H1 (cell line): ENCODE results near the gene NTRK1. TPM values are rescaled to one million over a fixed set of nuclear protein-coding genes. Genes with fewer than 3 reads are reported as not detected.

Source experiments
- CTCF ChIA-PET: fragments of 300-600 bp; sonication (Branson Sonifier 250); formaldehyde crosslinking; loops from one replicate; lab custom pipeline; 2021; ENCODE audit not compliant: partially characterized antibody; lab: Charles Lee
- POLR2A ChIA-PET: fragments of 300-600 bp; sonication (Branson Sonifier 250); formaldehyde crosslinking; loops from one replicate; lab custom pipeline; 2021; ENCODE audit warnings: inconsistent platforms; ENCODE audit not compliant: partially characterized antibody; lab: Charles Lee
- DNase-seq, 2 experiments: peaks; one replicate each; pipeline versions ENCODE4 v3.0.0 to v3.0.0-alpha.2; 2010 to 2022; ENCODE audit warnings: low spot score in 2 of 2, low read depth in 1 of 2, mixed read lengths in 1 of 2
- FAIRE-seq: peaks from 2 replicates; lab custom pipeline; 2011; peaks lifted over from hg19 to GRCh38; lab: Jason Lieb, UNC
- H2AFZ ChIP-seq: 2 replicates; pipeline ENCODE4 v1.8.1; 2012; ENCODE audit warnings: low read length, inconsistent platforms
- H2AK5ac ChIP-seq: 2 replicates; pipeline ENCODE4 v1.6.1; 2013; ENCODE audit warnings: low read depth, low read length
- H2BK120ac ChIP-seq: replicated peaks from 2 replicates; pipeline ENCODE3; 2013; ENCODE audit warnings: low read depth, low read length, inconsistent platforms
- H2BK12ac ChIP-seq: 2 replicates; pipeline ENCODE4 v1.6.1; 2013; ENCODE audit warnings: low read depth, low read length
- H2BK15ac ChIP-seq: 2 replicates; pipeline ENCODE4 v1.6.1; 2013; ENCODE audit warnings: low read length
- H2BK20ac ChIP-seq: 2 replicates; pipeline ENCODE4 v1.6.1; 2013; ENCODE audit warnings: low read length
- H2BK5ac ChIP-seq: 2 replicates; pipeline ENCODE4 v1.6.1; 2013; ENCODE audit warnings: low read depth, low read length
- H3K14ac ChIP-seq: 2 replicates; pipeline ENCODE4 v1.6.1; 2013; ENCODE audit warnings: inconsistent platforms; ENCODE audit not compliant: insufficient read length
- H3K18ac ChIP-seq: 2 replicates; pipeline ENCODE4 v1.6.1; 2013; ENCODE audit warnings: low read length; ENCODE audit errors: extremely low read depth
- H3K23ac ChIP-seq: 2 replicates; pipeline ENCODE4 v1.6.1; 2013; ENCODE audit warnings: inconsistent platforms; ENCODE audit not compliant: insufficient read length
- H3K23me2 ChIP-seq: 2 replicates; pipeline ENCODE4 v1.6.1; 2013; ENCODE audit warnings: low read depth, low read length
- H3K27ac ChIP-seq: 2 replicates; pipeline ENCODE4 v1.6.1; 2011; ENCODE audit warnings: low read depth, low read length, inconsistent platforms
- H3K27me3 ChIP-seq, 4 experiments: replicated peaks in 1 of 4; 1 replicate in 1 of 4; 2 replicates in 3 of 4; pipeline versions ENCODE4 v1.6.1 to v1.8.1; 2011 to 2013; ENCODE audit warnings: low read length in 3 of 4, mild to moderate bottlenecking in 3 of 4, inconsistent platforms in 2 of 4, mixed read lengths in 2 of 4, moderate library complexity in 1 of 4; ENCODE audit not compliant: control insufficient read depth in 3 of 4, insufficient read depth in 3 of 4; ENCODE audit errors: extremely low read depth in 1 of 4
- H3K36me3 ChIP-seq, 4 experiments: 2 replicates each; pipeline versions ENCODE4 v1.6.1 to v1.8.1; 2011 to 2013; ENCODE audit warnings: mild to moderate bottlenecking in 4 of 4, low read length in 3 of 4, moderate library complexity in 2 of 4, control low read depth in 1 of 4, inconsistent platforms in 1 of 4; ENCODE audit not compliant: insufficient read depth in 4 of 4, control insufficient read depth in 2 of 4
- H3K4ac ChIP-seq: replicated peaks from 2 replicates; pipeline ENCODE3; 2013; ENCODE audit warnings: low read length, low read depth, mixed read lengths, inconsistent platforms; ENCODE audit not compliant: insufficient read length
- H3K4me1 ChIP-seq, 4 experiments: replicated peaks in 1 of 4; 1 replicate in 1 of 4; 2 replicates in 3 of 4; pipeline versions ENCODE4 v1.6.1 to v1.8.1; 2011 to 2013; ENCODE audit warnings: low read length in 3 of 4, inconsistent platforms in 2 of 4, mixed read lengths in 1 of 4; ENCODE audit not compliant: insufficient read depth in 4 of 4, control insufficient read depth in 3 of 4
- H3K4me2 ChIP-seq, 2 experiments: 2 replicates each; pipeline versions ENCODE4 v1.6.1 to v1.8.1; 2011 to 2013; ENCODE audit warnings: low read depth in 2 of 2, low read length in 2 of 2, control low read depth in 1 of 2, inconsistent platforms in 1 of 2, mild to moderate bottlenecking in 1 of 2; ENCODE audit not compliant: insufficient read depth in 1 of 2
- H3K4me3 ChIP-seq, 4 experiments: fragments of 200-600, 300-600 bp in 1 of 4; sonication (generic), shearing (Covaris generic), sonication (Bioruptor Twin) in 1 of 4; 2 replicates each; pipeline versions ENCODE4 v1.5.1 to v1.8.1; 2011 to 2016; ENCODE audit warnings: low read length in 4 of 4, low read depth in 3 of 4, control low read depth in 2 of 4, inconsistent platforms in 2 of 4, mild to moderate bottlenecking in 2 of 4, mixed read lengths in 1 of 4, moderate library complexity in 1 of 4; ENCODE audit not compliant: insufficient read depth in 2 of 4; ENCODE audit errors: extremely low read depth in 1 of 4
- H3K56ac ChIP-seq: replicated peaks from 2 replicates; pipeline ENCODE3; 2013; ENCODE audit warnings: low read depth, mild to moderate bottlenecking, mixed read lengths, low read length, inconsistent platforms; ENCODE audit not compliant: insufficient read length
- H3K79me1 ChIP-seq: 2 replicates; pipeline ENCODE4 v1.6.1; 2013; ENCODE audit warnings: low read depth, low read length, control low read depth
- H3K79me2 ChIP-seq, 2 experiments: 2 replicates each; pipeline versions ENCODE4 v1.6.1 to v1.8.1; 2012 to 2013; ENCODE audit warnings: low read length in 2 of 2, mild to moderate bottlenecking in 2 of 2, inconsistent platforms in 1 of 2; ENCODE audit not compliant: insufficient read depth in 2 of 2, control insufficient read depth in 1 of 2
- H3K9ac ChIP-seq, 4 experiments: replicated peaks in 1 of 4; 1 replicate in 1 of 4; 2 replicates in 3 of 4; pipeline versions ENCODE4 v1.6.1 to v1.8.1; 2011 to 2013; ENCODE audit warnings: low read depth in 3 of 4, low read length in 3 of 4, control low read depth in 2 of 4, mild to moderate bottlenecking in 2 of 4, moderate library complexity in 2 of 4, inconsistent platforms in 1 of 4; ENCODE audit errors: extremely low read depth in 1 of 4
- H3K9me3 ChIP-seq, 2 experiments: 2 replicates each; pipeline versions ENCODE4 v1.6.1 to v1.8.1; 2012 to 2013; ENCODE audit warnings: mild to moderate bottlenecking in 2 of 2, moderate library complexity in 2 of 2, control low read depth in 1 of 2, inconsistent platforms in 1 of 2, low read depth in 1 of 2, low read length in 1 of 2, mixed read lengths in 1 of 2; ENCODE audit not compliant: insufficient read depth in 2 of 2
- H4K20me1 ChIP-seq, 2 experiments: replicated peaks in 1 of 2; 2 replicates each; pipeline versions ENCODE3 to v1.8.1; 2011 to 2013; ENCODE audit warnings: inconsistent platforms in 2 of 2, low read length in 2 of 2, mild to moderate bottlenecking in 1 of 2; ENCODE audit not compliant: insufficient read depth in 2 of 2, control insufficient read depth in 1 of 2
- H4K5ac ChIP-seq: 2 replicates; pipeline ENCODE4 v1.6.1; 2013; ENCODE audit warnings: low read length, low read depth, mixed read lengths, inconsistent platforms; ENCODE audit not compliant: insufficient read length
- H4K8ac ChIP-seq: 2 replicates; pipeline ENCODE4 v1.8.0; 2013; ENCODE audit warnings: mild to moderate bottlenecking, moderate library complexity, low read length, inconsistent platforms; ENCODE audit not compliant: insufficient read depth; ENCODE audit errors: extremely low read depth
- H4K91ac ChIP-seq: replicated peaks from 2 replicates; pipeline ENCODE3; 2013; ENCODE audit warnings: low read length, mixed read lengths, inconsistent platforms; ENCODE audit not compliant: insufficient read length
- ATF3 ChIP-seq: IDR thresholded peaks from 2 replicates; pipeline ENCODE4 v1.6.1; 2011; ENCODE audit warnings: low read depth, mild to moderate bottlenecking, low read length; ENCODE audit not compliant: insufficient read depth
- CBX8 ChIP-seq: fragments of 300-800, 300-1000 bp; sonication (generic); IDR thresholded peaks from 2 replicates; pipeline ENCODE4 v1.7.1; 2016; ENCODE audit warnings: low read depth, low read length, borderline replicate concordance
- EGR1 ChIP-seq: IDR thresholded peaks from 2 replicates; pipeline ENCODE4 v1.6.1; 2011; ENCODE audit warnings: low read depth, low read length, borderline replicate concordance
- HDAC6 ChIP-seq: IDR thresholded peaks from one replicate; pipeline ENCODE4 v1.7.1; 2012; ENCODE audit warnings: low read depth, mild to moderate bottlenecking, inconsistent platforms, low read length, moderate library complexity
- JUN ChIP-seq: IDR thresholded peaks from 2 replicates; pipeline ENCODE4 v1.6.1; 2011; ENCODE audit warnings: low read depth, mild to moderate bottlenecking, improper control_type of control experiment, low read length
- JUND ChIP-seq: IDR thresholded peaks from 2 replicates; pipeline ENCODE4 v1.6.1; 2011; ENCODE audit warnings: mild to moderate bottlenecking, improper control_type of control experiment, low read length
- SIN3A ChIP-seq, 2 experiments: IDR thresholded peaks in 1 of 2; conservative IDR thresholded peaks in 1 of 2; 2 replicates each; pipeline ENCODE4 v1.6.1; 2011 to 2012; ENCODE audit warnings: low read length in 2 of 2, improper control_type of control experiment in 1 of 2, low read depth in 1 of 2, mild to moderate bottlenecking in 1 of 2
- SP4 ChIP-seq: IDR thresholded peaks from 2 replicates; pipeline ENCODE4 v1.6.1; 2012; ENCODE audit warnings: low read length, inconsistent platforms
- USF2 ChIP-seq: IDR thresholded peaks from 2 replicates; pipeline ENCODE4 v1.6.1; 2011; ENCODE audit warnings: low read length, improper control_type of control experiment
- WGBS, 2 experiments: shearing (Covaris generic) in 1 of 2; methylation state at CpG; one replicate each; pipeline versions ENCODE4 v1.1.6 to v1.1.7; 2013 to 2015; ENCODE audit warnings: low lambda C conversion rate in 2 of 2, mixed read lengths in 2 of 2, inconsistent platforms in 1 of 2, low coverage in 1 of 2, missing lambda C conversion rate in 1 of 2; ENCODE audit not compliant: insufficient replicate concordance in 2 of 2, insufficient coverage in 1 of 2, insufficient read length in 1 of 2; ENCODE audit errors: extremely low coverage in 1 of 2, missing lambda C conversion rate in 1 of 2; 5-methylcytosine and 5-hydroxymethylcytosine counted together
- polyA plus RNA-seq, 7 experiments: library from polyadenylated mRNA; depleted of rRNA in 3 of 7; stranded (reverse) in 5 of 7; unstranded in 2 of 7; fragments of >200 nt in 5 of 7; fragments of 200-250 nt in 2 of 7; gene quantifications; 1 replicate in 5 of 7; 2 replicates in 1 of 7; 4 replicates in 1 of 7; pipeline versions ENCODE4 v1.2.1 to v1.2.3, GENCODE V29; 2011 to 2013; ENCODE audit warnings: missing spikeins in 2 of 7, mixed read lengths in 2 of 7
- total RNA-seq: library from RNA; stranded (reverse); fragmentation: NEBNext Ultra II Directional; extraction: Animal tissue kit (Norgen Biotek cat#: 25700); gene quantifications from 2 replicates; pipeline ENCODE4 v1.2.1, GENCODE V29; 2021

NTRK1 gene
- total and polyA plus RNA-seq, 2 of the 8 experiments (the other 6 are each of a cell fraction or from before 2014, with no cell fraction given), result 0.12 to 0.24 TPM

- H3K9me3 ChIP-seq, result no peaks in the 10 kb centered on the region
- ChIA-PET POLR2A (interaction anchor here (0.7 to 2.0 kb wide), 8 partner anchors 10 to 112 kb away, joined by 3 to 7 read pairs (median 3); partner anchors contain the start of gene METTL25B), CTCF (interaction anchor here (0.7 to 31.8 kb wide), 14 partner anchors 10 to 132 kb away, joined by 3 to 491 read pairs (median 5); partner anchors contain the start of genes INSRR and PEAR1)
- FAIRE-seq (no peak), DNase-seq (no peak)
- peaks cover 0 to 11% (median 5%) of the 10 kb centered on the region in 4 experiments; a peak in 6 of 7 replicates for H3K4me1 ChIP-seq
- peak overlapping the region; percentile 69 to 93 for H3K4me2 ChIP-seq
- H3K56ac ChIP-seq, result no peak overlapping the region
- no peak overlapping the region for H3K14ac ChIP-seq
- H3K79me2 ChIP-seq, result no peaks in the 10 kb centered on the region
- 0 out of 2 replicates have a peak overlapping the region, but pooled peaks have one; percentile 53 for H2BK15ac ChIP-seq
- no peak overlapping the region for H4K5ac ChIP-seq
- H3K4me3 ChIP-seq, result peak overlapping the region in 1 of 4 experiments; percentile 55; a peak in 3 of 8 replicates
- peak overlapping the region in 1 of 4 experiments; percentile 38; a peak in 1 of 7 replicates for H3K9ac ChIP-seq
- no peak overlapping the region for H3K27ac ChIP-seq
- peak overlapping the region; percentile 86; the same call in 1 of the 2 replicates for H4K8ac ChIP-seq
- H3K36me3 ChIP-seq, result no peaks in the 10 kb centered on the region
- no peak overlapping the region for H3K23ac ChIP-seq
- H3K79me1 ChIP-seq, result no peaks in the 10 kb centered on the region
- no peak overlapping the region; the same call in 1 of the 2 replicates for H2BK20ac ChIP-seq
- peaks cover 2% of the 10 kb centered on the region; the same call in 1 of the 2 replicates for H3K23me2 ChIP-seq
- H2BK5ac ChIP-seq, result no peak overlapping the region
- H3K4ac ChIP-seq, result no peak overlapping the region
- H3K27me3 ChIP-seq, result peaks cover 1 to 48% (median 42%) of the 10 kb centered on the region in 4 experiments
- 0 out of 2 replicates have a peak overlapping the region, but pooled peaks have one; percentile 58 for H2AK5ac ChIP-seq
- H4K20me1 ChIP-seq, result no peaks in the 10 kb centered on the region
- H3K18ac ChIP-seq, result peak overlapping the region; percentile 95; the same call in 1 of the 2 replicates
- H2BK12ac ChIP-seq, result peak overlapping the region; percentile 75; the same call in 1 of the 2 replicates
- H4K91ac ChIP-seq, result peak overlapping the region; percentile 51
- 85% methylated on average over 7 of the region's 7 CpGs; no CpG with 5 or more reads in 1 of the 2 experiments for WGBS, 2 experiments
- no peak overlapping the region for H2AFZ ChIP-seq
- no peak overlapping the region for H2BK120ac ChIP-seq
- no peak for TF ChIP-seq SIN3A (conservative IDR thresholded peaks at IDR 0.05 in 1 of 2, IDR thresholded peaks at IDR 0.05 in 1 of 2; ENCODE audit: low read depth in 1 of 2, low read length in 2 of 2)
- TF ChIP-seq USF2, result no peak
- TF ChIP-seq JUND, result no peak
- TF ChIP-seq JUN, result no peak
- TF ChIP-seq HDAC6, result no peak
- TF ChIP-seq SP4, result no peak
- no peak for TF ChIP-seq CBX8
- no peak for TF ChIP-seq ATF3
- TF ChIP-seq EGR1, result no peak
These were observed 45.9 kb upstream of the NTRK1 start for GRCh38 chr1:156814571-156815260.
